H1 (cell line): ENCODE data around the gene HSD17B3.

ENCODE experiments used
- ASH2L ChIP-seq: fragments of 200-600, 300-600 bp; sonication (generic); IDR thresholded peaks from one replicate; pipeline ENCODE4 v1.7.1; 2017; ENCODE audit warnings: low read length
- CREB1 ChIP-seq: IDR thresholded peaks from 2 replicates; pipeline ENCODE4 v1.6.1; 2012; ENCODE audit warnings: inconsistent platforms
- MAFK ChIP-seq: IDR thresholded peaks from 2 replicates; pipeline ENCODE4 v1.6.1; 2012; ENCODE audit warnings: low read depth, mild to moderate bottlenecking, improper control_type of control experiment, low read length
- RAD21 ChIP-seq, 2 experiments: IDR thresholded peaks in 1 of 2; conservative IDR thresholded peaks in 1 of 2; 2 replicates each; pipeline ENCODE4 v1.6.1; 2011; ENCODE audit warnings: low read depth in 2 of 2, low read length in 2 of 2, improper control_type of control experiment in 1 of 2, inconsistent platforms in 1 of 2, mild to moderate bottlenecking in 1 of 2, moderate library complexity in 1 of 2
- TF ChIP-seq, protein P1 (sequence below): IDR thresholded peaks from 2 replicates; pipeline ENCODE4 v1.6.1; 2012; ENCODE audit warnings: low read length, inconsistent platforms
- TF ChIP-seq, protein P2 (sequence below): IDR thresholded peaks from 2 replicates; pipeline ENCODE4 v1.6.1; 2011; ENCODE audit warnings: low read depth, mild to moderate bottlenecking, low read length; ENCODE audit not compliant: insufficient read depth
- TF ChIP-seq, protein P3 (sequence below), 3 experiments: IDR thresholded peaks; 1 replicate in 2 of 3; 2 replicates in 1 of 3; pipeline versions ENCODE4 v1.5.1 to v1.6.1; 2011; ENCODE audit warnings: low read length in 3 of 3, mild to moderate bottlenecking in 3 of 3, inconsistent platforms in 2 of 3, low read depth in 1 of 3, moderate library complexity in 1 of 3; ENCODE audit not compliant: insufficient read depth in 1 of 3; ENCODE audit errors: control extremely low read depth in 1 of 3

DNA sequence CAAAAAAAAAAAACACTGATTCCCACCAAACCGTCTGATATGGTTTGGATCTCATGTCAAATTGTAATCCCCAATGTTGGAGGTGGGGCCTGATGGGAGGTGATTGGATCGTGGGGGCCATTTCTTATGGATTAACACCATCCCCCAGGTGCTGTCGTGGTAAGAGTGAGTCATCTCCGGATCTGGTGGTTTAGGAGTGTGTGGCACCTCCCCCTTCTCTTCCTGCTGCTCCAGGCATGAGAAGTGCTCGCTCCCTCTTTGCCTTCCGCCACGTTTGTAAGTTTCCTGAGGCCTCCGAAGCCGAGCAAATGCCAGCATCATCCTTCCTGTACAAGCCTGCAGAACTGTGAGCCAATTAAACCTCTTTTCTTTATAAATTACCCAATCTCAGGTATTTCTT is 45.2 kb downstream of the HSD17B3 start:
- TF ChIP-seq ASH2L (no peak), CREB1 (peak; percentile 41; the same call in 1 of the 2 replicates), MAFK (no peak), RAD21 (IDR thresholded peaks at IDR 0.05 in 1 of 2, conservative IDR thresholded peaks at IDR 0.05 in 1 of 2; ENCODE audit: low read depth in 2 of 2, low read length in 2 of 2) (no peak)
- TF ChIP-seq, protein P1, sequence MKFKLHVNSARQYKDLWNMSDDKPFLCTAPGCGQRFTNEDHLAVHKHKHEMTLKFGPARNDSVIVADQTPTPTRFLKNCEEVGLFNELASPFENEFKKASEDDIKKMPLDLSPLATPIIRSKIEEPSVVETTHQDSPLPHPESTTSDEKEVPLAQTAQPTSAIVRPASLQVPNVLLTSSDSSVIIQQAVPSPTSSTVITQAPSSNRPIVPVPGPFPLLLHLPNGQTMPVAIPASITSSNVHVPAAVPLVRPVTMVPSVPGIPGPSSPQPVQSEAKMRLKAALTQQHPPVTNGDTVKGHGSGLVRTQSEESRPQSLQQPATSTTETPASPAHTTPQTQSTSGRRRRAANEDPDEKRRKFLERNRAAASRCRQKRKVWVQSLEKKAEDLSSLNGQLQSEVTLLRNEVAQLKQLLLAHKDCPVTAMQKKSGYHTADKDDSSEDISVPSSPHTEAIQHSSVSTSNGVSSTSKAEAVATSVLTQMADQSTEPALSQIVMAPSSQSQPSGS, result no peak
- TF ChIP-seq, protein P2, sequence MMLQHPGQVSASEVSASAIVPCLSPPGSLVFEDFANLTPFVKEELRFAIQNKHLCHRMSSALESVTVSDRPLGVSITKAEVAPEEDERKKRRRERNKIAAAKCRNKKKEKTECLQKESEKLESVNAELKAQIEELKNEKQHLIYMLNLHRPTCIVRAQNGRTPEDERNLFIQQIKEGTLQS, result no peak
- TF ChIP-seq, protein P3, sequence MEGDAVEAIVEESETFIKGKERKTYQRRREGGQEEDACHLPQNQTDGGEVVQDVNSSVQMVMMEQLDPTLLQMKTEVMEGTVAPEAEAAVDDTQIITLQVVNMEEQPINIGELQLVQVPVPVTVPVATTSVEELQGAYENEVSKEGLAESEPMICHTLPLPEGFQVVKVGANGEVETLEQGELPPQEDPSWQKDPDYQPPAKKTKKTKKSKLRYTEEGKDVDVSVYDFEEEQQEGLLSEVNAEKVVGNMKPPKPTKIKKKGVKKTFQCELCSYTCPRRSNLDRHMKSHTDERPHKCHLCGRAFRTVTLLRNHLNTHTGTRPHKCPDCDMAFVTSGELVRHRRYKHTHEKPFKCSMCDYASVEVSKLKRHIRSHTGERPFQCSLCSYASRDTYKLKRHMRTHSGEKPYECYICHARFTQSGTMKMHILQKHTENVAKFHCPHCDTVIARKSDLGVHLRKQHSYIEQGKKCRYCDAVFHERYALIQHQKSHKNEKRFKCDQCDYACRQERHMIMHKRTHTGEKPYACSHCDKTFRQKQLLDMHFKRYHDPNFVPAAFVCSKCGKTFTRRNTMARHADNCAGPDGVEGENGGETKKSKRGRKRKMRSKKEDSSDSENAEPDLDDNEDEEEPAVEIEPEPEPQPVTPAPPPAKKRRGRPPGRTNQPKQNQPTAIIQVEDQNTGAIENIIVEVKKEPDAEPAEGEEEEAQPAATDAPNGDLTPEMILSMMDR (IDR thresholded peaks at IDR 0.05; ENCODE audit: control extremely low read depth in 1 of 3, insufficient read depth in 1 of 3, low read depth in 1 of 3, low read length in 3 of 3), result no peak
